Gastrocnemius medialis (tissue), 4 donors: ENCODE data around the gene ATP11A.

Source experiments
- POLR2A ChIP-seq, 2 donors: fragments of 450-650 bp; IDR thresholded peaks; one replicate each; pipeline ENCODE4 v1.6.1; 2017; ENCODE audit warnings: antibody characterized with exemption in 2 of 2, mild to moderate bottlenecking in 2 of 2, moderate library complexity in 2 of 2
- TF ChIP-seq, protein P1 (sequence below), 5 experiments: fragments of 450-650 bp in 3 of 5; fragments of 200-600 bp in 2 of 5; sonication (generic) in 2 of 5; IDR thresholded peaks in 4 of 5; conservative IDR thresholded peaks in 1 of 5; 1 replicate in 4 of 5; 2 replicates in 1 of 5; pipeline ENCODE4 v1.5.1; 2016 to 2019; ENCODE audit warnings: antibody characterized with exemption in 5 of 5, mild to moderate bottlenecking in 3 of 5, moderate library complexity in 3 of 5

DNA sequence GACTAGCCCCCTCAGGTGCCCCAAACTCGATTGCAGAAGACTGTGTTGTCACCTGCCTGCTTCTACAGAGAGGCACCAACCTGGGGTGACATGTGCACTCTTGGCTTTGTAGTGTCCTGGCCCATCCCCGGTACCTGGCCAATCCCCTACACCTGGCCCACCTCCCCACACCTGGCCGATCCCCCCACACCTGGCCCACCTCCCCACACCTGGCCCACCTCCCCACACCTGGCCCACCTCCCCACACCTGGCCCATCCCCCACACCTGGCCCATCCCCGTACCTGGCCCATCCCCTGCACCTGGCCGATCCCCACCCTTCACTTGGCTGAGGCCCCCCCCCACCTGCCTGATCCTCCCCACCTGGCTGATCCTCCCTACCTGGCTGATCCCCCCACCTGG, 25.4 kb downstream of the ATP11A start:
- TF ChIP-seq, protein P1, sequence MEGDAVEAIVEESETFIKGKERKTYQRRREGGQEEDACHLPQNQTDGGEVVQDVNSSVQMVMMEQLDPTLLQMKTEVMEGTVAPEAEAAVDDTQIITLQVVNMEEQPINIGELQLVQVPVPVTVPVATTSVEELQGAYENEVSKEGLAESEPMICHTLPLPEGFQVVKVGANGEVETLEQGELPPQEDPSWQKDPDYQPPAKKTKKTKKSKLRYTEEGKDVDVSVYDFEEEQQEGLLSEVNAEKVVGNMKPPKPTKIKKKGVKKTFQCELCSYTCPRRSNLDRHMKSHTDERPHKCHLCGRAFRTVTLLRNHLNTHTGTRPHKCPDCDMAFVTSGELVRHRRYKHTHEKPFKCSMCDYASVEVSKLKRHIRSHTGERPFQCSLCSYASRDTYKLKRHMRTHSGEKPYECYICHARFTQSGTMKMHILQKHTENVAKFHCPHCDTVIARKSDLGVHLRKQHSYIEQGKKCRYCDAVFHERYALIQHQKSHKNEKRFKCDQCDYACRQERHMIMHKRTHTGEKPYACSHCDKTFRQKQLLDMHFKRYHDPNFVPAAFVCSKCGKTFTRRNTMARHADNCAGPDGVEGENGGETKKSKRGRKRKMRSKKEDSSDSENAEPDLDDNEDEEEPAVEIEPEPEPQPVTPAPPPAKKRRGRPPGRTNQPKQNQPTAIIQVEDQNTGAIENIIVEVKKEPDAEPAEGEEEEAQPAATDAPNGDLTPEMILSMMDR (IDR thresholded peaks at IDR 0.05 in 4 of 5, conservative IDR thresholded peaks at IDR 0.05 in 1 of 5), result no peak
- no peak for TF ChIP-seq POLR2A (IDR thresholded peaks at IDR 0.05)
